IMR-90 (cell line): ENCODE measurements around the gene KCNK7.
A peak's percentile ranks its signal among the peaks of the same experiment; 100 is the strongest.

Experiments used
- CEBPB ChIP-seq: IDR thresholded peaks from 2 replicates; pipeline ENCODE4 v1.6.1; 2012; ENCODE audit warnings: low read depth, low read length, improper control_type of control experiment
- CHD1 ChIP-seq: IDR thresholded peaks from 2 replicates; pipeline ENCODE4 v1.6.1; 2012; ENCODE audit warnings: low read depth, low read length, improper control_type of control experiment
- ELK1 ChIP-seq: fragments of 150-350 bp; IDR thresholded peaks from 2 replicates; pipeline ENCODE4 v1.6.1; 2016; ENCODE audit warnings: low read depth, mild to moderate bottlenecking, low read length, moderate library complexity, borderline replicate concordance
- MAFK ChIP-seq: IDR thresholded peaks from 2 replicates; pipeline ENCODE4 v1.6.1; 2012; ENCODE audit warnings: low read depth, low read length, improper control_type of control experiment
- NFE2L2 ChIP-seq: fragments of 150-350 bp; IDR thresholded peaks from 2 replicates; pipeline ENCODE4 v1.6.1; 2016; ENCODE audit warnings: low read depth, mild to moderate bottlenecking, low read length
- POLR2A ChIP-seq: IDR thresholded peaks from 2 replicates; pipeline ENCODE4 v1.6.1; 2012; ENCODE audit warnings: mild to moderate bottlenecking, low read depth, low read length
- SMC3 ChIP-seq: fragments of 150-350 bp; IDR thresholded peaks from 2 replicates; pipeline ENCODE4 v1.6.1; 2016; ENCODE audit warnings: low read depth, mild to moderate bottlenecking, antibody characterized with exemption, low read length, moderate library complexity
- USF2 ChIP-seq: fragments of 150-350 bp; IDR thresholded peaks from 2 replicates; pipeline ENCODE4 v1.6.1; 2017; ENCODE audit warnings: mild to moderate bottlenecking, antibody characterized with exemption, low read length, low read depth
- TF ChIP-seq, protein P1 (sequence below): conservative IDR thresholded peaks from 2 replicates; pipeline ENCODE4 v1.5.1; 2012; ENCODE audit warnings: mild to moderate bottlenecking, low read depth, low read length, improper control_type of control experiment

DNA sequence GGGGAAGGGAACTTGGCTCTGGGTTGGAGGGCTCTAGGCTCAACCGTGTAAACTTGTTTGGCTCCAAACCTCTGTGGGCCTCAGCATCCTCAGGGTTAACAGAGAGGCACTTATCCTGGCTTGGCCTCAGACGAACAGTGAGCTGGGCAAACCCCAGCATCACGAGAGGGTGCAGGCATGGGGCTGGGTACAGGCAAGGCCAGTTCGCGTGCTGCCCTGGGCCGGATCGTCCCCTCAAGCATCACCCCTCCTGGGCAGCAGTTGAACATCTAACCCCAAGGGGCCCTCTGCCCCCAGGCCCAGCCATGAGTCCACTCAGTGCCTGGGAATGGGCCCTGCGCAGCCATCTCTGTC, 17.9 kb downstream of the KCNK7 start:
- TF ChIP-seq, protein P1, sequence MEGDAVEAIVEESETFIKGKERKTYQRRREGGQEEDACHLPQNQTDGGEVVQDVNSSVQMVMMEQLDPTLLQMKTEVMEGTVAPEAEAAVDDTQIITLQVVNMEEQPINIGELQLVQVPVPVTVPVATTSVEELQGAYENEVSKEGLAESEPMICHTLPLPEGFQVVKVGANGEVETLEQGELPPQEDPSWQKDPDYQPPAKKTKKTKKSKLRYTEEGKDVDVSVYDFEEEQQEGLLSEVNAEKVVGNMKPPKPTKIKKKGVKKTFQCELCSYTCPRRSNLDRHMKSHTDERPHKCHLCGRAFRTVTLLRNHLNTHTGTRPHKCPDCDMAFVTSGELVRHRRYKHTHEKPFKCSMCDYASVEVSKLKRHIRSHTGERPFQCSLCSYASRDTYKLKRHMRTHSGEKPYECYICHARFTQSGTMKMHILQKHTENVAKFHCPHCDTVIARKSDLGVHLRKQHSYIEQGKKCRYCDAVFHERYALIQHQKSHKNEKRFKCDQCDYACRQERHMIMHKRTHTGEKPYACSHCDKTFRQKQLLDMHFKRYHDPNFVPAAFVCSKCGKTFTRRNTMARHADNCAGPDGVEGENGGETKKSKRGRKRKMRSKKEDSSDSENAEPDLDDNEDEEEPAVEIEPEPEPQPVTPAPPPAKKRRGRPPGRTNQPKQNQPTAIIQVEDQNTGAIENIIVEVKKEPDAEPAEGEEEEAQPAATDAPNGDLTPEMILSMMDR, result no peak
- TF ChIP-seq USF2, result no peak
- no peak for TF ChIP-seq ELK1
- peak; percentile 10; the same call in 1 of the 2 replicates for TF ChIP-seq POLR2A
- no peak for TF ChIP-seq MAFK
- TF ChIP-seq CEBPB, result no peak
- no peak for TF ChIP-seq CHD1
- no peak for TF ChIP-seq SMC3
- TF ChIP-seq NFE2L2, result no peak
